ENCODE data around the gene SOD1.

DNA sequence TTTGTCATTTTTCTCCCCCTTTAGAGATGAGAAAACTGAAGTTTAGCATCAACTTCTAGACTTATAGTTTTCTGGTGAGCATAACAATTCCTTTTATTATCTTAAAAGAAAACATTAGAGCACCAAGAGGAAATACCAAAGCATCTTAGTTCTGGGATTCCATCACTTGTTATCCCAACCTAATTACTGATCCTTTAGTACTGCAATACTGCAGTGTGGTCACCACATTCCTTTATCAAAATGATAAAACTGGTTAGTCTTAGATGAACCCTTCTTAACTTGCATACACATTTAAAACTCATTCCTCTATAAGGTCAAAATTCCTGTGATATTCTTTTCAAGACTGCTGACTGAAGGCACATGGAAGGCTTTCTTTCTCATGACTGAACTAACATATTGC lies 23.1 kb downstream of the SOD1 start:
- TF ChIP-seq, protein P1, sequence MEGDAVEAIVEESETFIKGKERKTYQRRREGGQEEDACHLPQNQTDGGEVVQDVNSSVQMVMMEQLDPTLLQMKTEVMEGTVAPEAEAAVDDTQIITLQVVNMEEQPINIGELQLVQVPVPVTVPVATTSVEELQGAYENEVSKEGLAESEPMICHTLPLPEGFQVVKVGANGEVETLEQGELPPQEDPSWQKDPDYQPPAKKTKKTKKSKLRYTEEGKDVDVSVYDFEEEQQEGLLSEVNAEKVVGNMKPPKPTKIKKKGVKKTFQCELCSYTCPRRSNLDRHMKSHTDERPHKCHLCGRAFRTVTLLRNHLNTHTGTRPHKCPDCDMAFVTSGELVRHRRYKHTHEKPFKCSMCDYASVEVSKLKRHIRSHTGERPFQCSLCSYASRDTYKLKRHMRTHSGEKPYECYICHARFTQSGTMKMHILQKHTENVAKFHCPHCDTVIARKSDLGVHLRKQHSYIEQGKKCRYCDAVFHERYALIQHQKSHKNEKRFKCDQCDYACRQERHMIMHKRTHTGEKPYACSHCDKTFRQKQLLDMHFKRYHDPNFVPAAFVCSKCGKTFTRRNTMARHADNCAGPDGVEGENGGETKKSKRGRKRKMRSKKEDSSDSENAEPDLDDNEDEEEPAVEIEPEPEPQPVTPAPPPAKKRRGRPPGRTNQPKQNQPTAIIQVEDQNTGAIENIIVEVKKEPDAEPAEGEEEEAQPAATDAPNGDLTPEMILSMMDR (IDR thresholded peaks at IDR 0.05): no peak
- TF ChIP-seq EZH2 (IDR thresholded peaks at IDR 0.05; ENCODE audit: borderline replicate concordance, insufficient read depth, low read depth, low read length, poor library complexity, severe bottlenecking): no peak
